Skeletal muscle cell (primary cell): ENCODE results near the gene QRICH1.
A peak's percentile ranks its signal among the peaks of the same experiment; 100 is the strongest.

Source experiments
- DNase-seq: peaks from one replicate; pipeline ENCODE4 v3.0.0-alpha.2; 2010; ENCODE audit warnings: low read depth
- H3K4me3 ChIP-seq: 2 replicates; pipeline ENCODE4 v1.5.1; 2011; ENCODE audit warnings: low read depth, mild to moderate bottlenecking, control low read depth, low read length, moderate library complexity

QRICH1 gene

DNA sequence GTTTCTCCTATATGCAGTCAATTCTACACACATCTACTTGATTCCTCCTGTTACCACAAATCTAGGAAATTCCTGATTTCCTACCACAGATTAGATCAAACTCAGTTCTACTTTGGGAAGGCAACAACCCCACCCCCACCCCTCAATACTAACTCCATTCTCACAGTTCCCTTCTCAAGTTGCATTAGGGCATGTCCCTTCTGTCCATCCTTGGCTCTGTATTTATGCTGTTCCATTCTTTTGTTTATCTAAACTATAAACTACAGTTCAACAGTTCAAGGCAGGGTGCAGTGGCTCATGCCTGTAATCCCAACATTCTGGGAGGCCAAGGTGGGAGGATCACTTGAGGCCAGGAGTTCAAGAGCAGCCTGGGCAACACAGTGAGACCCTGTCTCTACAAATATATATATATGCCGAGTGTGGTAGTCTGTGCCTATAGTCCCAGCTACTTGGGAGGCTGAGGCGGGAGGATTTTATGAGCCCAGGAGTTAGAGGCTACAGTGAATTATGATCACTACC lies 39.5 kb downstream of the QRICH1 start:
- DNase-seq = no peak

DNA sequence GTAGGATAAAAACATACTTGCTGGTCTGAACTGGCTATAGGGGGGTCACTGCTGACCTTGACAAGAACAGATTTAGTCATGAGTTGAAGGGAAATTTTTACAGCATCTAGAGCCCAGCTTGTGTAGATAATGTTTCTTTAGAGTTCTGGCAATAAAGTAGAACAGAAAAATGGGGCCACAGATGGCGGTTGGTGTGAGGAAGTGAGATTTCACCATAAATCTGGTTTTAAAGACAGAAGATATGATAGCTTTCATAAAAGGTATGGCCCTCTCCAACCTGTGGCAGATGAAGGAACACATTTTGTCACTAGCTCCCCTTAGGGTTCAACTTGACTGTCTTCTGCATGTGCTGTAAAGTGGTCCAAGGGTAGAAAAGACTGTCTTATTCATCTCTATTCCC lies 40.3 kb downstream of the QRICH1 start:
- no peak for DNase-seq
- no peak overlapping the region for H3K4me3 ChIP-seq

More for the DNA sequence above, 39.5 kb downstream of the QRICH1 start:
- H3K4me3 ChIP-seq = no peak overlapping the region

DNA sequence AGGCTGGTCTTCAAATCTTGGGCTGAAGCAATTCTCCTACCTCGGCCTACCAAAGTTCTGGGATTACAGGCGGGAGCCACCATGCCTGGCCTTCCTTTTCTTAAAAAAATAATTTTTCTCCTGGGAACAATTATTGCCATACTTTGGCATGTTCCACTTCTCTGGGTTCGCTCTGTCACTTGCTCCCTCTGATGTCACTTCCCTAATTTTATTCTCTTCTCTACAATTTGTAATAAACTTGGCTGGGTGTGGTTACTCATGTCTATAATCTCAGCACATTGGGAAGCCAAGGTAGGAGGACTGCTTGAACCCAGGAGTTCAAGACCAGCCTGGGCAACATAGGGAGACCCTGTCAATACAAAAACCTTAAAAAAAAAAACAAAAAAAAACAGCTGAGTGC lies 58.6 kb downstream of the QRICH1 start:
- no peak overlapping the region for H3K4me3 ChIP-seq
- no peak for DNase-seq

DNA sequence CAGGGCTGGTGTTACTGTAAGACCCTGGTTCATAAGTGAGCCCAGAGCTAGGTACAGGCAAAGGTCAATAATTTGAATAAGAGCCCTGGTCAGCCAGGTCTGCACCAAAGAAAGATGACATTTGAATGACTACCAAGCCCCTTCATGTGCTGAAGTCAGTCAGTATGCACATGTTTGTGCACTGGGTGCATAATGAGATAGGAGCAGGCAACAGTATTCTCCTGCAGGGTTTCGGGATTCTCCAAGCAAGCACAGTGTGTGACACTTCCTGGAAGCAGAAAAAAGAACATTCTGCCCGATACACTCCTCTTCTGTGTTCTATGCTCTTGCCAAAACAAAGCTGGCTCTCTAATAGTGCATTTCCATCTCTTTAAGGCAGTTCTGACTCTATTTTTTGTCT lies 59.2 kb downstream of the QRICH1 start:
- H3K4me3 ChIP-seq = no peak overlapping the region
- no peak for DNase-seq

DNA sequence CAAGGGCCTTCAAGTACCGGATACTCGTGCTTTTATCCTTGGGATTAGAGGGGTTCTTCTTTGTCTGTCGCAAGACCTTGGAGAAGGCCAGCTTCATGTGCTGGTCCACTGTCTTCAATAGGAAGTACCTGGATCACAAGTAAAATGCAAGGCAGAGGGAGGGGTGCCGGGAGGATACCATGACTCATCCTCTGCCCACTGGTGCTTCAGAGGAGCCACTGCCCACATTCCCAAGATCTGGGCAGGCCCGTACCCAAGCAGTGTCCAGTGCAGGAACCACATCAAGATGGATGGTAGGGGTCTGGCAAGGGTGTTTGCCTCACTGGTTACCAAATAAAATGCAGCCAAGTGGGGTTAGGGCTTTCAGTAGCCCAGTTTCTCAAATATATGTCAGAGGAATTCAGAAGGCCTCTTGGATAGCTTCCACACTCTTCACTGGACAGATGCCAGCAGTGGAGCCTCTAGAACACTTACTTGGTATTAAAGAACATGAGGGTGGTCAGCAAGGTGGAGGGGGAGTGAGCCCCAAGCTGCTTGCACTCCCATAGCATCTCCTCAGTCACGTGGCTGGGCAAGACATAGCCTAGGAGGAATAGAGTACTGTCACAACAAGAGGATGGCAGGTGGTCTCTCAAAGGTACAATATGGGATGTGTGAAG lies 61.1 kb downstream of the QRICH1 start:
- no peak overlapping the region for H3K4me3 ChIP-seq
- no peak for DNase-seq

DNA sequence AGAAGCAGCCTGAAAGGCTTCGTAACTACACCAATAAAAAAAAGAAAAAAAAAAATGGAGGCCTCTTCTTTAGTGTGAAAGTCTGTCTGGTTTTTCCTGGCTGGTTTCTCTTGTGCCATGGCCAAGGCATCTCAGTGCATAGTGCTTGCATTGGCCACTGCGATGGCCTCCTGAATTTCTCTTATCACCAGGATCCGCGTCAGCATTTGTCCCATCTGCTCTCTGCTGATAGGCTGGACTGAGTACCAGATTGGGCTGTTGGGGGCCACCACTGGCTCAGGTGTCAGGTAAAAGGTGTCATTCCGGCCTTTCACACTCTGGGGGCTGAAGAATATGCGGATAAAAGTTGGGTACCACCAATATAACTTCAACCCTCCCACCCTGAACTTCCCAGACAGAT lies 63.5 kb downstream of the QRICH1 start:
- H3K4me3 ChIP-seq = no peak overlapping the region
- DNase-seq = no peak

DNA sequence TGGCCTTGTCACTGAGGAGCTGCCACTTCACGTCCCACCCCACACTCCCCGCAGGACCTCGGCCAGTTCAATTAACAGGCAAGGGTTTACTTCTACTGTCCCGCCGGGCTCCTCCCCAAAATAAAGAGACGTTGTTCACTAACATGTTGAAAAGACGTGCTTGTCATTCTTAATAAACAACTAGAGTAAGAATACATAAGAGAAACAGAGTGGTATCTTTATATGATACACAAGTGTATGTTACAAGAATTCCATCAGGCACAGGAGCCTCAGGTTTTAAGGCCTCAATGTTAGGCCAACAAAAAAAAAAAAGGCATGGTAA lies 64.3 kb downstream of the QRICH1 start:
- no peak for DNase-seq
- H3K4me3 ChIP-seq = peak overlapping the region; percentile 99

DNA sequence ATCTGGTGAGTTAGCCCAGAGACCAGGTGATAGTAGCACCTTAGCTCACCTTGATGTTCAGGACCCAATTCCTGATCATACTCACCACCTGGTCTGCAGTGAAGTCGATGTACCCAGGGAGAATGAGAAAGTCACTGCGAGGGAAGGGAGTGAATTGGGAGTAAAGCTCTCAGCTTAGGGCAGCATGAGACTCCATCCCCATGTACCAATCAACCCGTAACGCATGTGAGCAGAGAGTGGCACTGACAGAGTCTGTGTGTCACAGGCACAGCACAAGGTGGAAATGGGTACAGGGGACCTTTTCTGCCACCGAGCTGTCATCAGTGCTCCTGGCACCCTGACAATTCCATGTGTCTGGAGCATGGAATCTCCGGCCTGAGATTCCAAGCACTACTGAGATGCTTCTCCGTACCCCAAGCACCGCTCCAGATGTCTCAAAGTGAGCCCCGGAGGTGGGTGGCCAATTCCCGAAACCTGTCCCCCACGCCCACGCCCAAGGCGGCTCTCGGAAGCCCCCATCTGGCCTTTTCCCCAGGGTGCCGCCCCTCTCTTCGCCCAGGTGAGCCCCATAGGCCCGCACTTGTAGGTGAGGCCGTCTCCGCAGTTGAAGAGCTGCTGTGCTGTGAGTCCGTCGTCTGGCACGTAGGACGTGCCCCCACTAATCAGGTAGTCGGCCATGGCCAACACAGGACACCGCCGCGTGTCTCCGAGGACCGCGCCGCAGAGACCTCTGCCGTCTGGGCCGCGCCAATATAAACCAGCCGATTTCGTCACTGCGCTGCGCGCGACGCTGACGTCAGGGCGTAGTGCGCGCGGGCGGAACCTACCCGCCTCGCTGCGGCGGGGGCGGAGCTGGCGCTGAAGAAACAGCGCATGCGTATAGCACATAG lies 65.0 kb downstream of the QRICH1 start, which contains the start of gene IMPDH2:
TSS of gene IMPDH2 (minus strand) at position 726 of the 890 bp plus-strand sequence. CDS start at position 678, 48 bp downstream.
- H3K4me3 ChIP-seq = peak within 1 kb of the TSS; percentile 99
- DNase-seq = peak; percentile 57

DNA sequence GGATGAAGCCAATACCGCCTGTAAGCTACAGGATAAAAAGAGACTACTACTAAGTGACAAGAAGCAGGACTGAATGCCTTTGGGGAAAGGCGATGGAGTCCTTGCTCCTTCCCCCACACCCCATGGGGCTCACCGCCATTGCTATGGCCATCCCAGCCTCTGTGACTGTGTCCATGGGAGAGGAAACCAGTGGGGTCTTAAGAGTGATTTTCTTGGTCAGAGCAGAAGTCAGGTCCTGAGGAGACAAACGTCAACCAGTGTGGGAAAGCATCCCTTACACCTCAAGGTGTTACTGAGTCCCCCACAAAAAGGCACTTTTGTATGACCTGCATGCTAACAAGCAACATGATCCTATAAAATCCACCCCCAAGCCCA lies 65.6 kb downstream of the QRICH1 start:
- no peak for DNase-seq
- peak overlapping the region; percentile 99 for H3K4me3 ChIP-seq

DNA sequence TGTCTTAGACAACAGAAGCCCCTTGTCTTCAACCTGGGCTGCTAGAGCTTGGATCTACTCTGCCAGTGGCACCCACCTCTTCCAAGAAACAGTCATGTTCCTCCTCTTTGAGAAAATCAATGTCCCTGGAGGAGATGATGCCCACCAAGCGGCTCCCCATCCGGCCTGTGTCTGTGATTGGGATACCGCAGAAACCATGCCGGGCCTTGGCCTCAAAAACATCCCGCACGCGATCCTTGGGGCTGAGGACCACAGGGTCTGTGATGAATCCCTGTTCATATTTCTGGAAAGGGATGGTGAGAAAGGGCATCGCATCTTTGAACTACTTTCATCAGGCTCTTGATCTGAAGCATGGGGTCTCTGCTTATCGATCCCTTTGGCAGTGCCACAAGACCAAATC lies 66.2 kb downstream of the QRICH1 start:
- no peak overlapping the region for H3K4me3 ChIP-seq
- no peak for DNase-seq

DNA sequence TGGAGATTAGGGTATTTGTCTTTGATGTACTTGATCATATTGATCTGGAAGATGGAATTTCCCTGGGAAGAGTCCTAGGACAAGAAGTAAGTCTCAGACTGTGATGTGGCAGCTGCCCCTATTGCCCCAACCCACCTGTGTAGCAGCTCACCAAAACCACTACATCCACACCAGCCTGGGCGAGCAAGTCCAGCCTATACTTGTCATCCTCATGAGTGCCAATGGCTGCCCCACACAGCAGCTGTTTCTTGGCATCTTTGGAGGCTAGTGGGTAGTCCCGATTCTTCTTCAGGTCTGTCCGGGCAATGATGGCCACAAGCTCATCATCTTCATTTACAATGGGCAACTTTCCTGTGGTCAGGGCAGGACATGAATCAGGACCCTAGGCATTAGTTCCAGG lies 67.3 kb downstream of the QRICH1 start:
- DNase-seq = no peak
- no peak overlapping the region for H3K4me3 ChIP-seq

DNA sequence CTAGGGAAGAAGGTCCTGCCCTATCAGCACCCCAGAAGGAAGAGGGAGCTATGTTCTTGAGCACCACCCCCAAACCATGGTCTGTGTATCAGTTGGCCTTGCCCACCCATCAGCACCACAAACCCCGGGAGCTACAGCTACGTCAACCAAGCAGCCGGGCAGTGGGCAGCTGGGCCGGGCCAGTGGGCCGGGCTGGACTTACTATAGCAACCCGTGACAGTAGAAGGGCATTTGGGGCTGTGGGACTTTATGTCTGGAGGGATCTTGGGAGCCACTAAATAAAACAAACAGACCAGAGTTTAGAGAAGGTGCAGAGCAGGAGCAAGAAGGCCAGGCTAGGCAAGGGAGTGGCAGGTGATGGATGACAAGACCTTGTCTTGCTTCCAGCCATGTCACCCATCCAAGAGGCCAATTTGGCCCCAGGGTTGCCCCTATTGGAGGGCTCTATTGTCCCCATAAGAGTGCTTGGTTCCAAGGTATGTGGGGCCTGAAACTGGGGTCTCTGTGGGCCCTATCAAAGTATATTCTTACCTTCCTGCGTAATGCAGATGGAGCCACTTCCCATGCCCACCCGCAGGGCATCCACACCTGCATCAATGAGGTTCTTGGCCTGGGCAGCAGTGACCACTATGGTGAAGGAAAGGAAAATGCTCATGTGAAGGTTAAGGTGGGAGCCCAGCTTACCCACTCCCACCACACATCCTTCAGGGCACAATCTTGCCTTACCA lies 67.9 kb downstream of the QRICH1 start:
- no peak overlapping the region for H3K4me3 ChIP-seq
- DNase-seq = no peak

DNA sequence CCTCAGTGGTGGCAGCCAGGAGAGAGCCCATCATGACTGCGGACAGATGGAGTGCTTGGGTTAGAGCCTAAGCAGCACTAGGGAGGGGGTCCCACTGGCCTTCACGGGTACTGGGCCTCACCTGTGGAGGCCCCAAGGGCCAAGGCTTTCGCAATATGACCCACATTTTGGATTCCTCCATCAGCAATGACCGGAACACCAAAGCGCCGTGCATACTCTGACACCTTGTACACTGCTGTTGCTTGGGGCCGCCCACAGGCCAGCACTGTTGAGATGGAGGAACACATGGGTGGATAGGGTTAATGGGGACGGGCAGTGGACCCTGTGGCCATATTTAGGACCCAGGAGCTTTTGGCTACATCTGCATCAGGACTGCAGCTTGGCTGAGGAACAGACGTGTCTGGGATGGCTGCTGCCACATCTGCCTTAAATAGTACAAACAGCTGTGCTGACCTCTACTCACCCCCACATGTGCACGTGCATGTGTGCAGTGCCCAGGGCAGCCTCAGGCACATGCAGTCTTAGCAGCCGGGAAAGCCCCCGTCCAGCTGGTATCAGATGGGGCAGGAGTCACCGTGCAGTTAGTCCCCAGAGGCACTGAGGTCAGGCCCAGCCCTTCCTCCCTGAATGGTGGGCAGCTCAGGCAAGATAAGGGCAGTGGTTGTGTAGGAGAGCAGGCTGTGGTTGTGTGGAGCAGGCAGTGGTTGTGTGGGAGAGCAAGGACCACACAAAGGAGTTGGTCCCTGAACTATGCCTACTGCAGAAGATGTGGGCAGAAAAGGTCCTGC lies 68.7 kb downstream of the QRICH1 start:
- H3K4me3 ChIP-seq = no peak overlapping the region
- DNase-seq = no peak

DNA sequence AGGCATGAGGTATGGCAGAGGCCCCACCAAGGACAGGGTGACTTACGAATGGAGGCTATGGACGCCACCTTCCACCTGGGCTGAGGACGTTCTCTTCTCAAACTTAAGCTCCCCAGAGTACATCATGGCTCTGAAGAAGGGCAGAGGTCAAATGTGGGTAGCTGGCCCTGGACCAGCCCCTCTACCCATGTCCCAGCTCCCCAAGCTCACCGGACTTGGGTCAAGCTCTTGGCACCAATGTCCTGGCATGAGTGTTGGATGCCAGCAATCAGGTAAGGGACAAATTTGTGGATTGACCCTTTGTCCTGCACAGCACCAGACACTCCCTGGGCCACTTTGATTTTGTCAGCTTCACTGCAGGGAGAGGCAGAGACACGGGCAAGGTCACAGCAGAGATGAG lies 69.4 kb downstream of the QRICH1 start:
- DNase-seq = no peak
- no peak overlapping the region for H3K4me3 ChIP-seq

DNA sequence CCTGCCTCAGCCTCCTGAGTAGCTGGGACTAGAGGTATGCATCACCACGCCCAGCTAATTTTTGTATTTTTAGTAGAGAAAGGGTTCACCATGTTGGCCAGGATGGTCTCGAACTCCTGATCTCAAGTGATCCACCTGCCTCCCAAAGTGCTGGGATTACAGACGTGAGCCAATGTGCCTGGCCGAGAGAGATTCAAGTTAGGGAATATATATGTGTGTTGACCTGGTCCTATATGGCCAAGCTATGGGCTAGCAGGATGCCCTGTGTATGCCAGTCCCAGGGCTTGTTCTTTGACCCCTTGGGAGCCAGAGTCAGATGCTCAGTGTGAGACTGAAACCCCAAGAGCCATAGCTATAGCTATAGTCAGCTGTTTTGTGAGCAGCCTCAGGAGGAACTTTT lies 70.1 kb downstream of the QRICH1 start:
- no peak for DNase-seq
- no peak overlapping the region for H3K4me3 ChIP-seq

DNA sequence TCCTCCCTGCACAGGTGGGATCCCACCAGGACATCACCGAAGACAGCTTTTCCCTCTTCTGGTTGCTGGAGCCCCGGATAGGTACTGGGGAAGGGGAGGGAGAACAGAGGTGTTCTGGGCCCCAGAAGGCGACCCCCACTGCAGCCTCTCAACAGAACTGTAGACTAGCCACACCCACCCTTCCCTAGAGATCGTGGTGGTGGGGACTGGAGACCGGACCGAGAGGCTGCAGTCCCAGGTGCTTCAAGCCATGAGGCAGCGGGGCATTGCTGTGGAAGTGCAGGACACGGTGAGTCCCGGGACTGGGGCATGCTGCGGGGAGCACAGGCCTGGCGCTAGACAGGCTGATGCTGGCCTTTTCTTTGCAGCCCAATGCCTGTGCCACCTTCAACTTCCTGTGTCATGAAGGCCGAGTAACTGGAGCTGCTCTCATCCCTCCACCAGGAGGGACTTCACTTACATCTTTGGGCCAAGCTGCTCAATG lies 71.1 kb downstream of the QRICH1 start:
- H3K4me3 ChIP-seq = peak overlapping the region; percentile 88
- DNase-seq = no peak

DNA sequence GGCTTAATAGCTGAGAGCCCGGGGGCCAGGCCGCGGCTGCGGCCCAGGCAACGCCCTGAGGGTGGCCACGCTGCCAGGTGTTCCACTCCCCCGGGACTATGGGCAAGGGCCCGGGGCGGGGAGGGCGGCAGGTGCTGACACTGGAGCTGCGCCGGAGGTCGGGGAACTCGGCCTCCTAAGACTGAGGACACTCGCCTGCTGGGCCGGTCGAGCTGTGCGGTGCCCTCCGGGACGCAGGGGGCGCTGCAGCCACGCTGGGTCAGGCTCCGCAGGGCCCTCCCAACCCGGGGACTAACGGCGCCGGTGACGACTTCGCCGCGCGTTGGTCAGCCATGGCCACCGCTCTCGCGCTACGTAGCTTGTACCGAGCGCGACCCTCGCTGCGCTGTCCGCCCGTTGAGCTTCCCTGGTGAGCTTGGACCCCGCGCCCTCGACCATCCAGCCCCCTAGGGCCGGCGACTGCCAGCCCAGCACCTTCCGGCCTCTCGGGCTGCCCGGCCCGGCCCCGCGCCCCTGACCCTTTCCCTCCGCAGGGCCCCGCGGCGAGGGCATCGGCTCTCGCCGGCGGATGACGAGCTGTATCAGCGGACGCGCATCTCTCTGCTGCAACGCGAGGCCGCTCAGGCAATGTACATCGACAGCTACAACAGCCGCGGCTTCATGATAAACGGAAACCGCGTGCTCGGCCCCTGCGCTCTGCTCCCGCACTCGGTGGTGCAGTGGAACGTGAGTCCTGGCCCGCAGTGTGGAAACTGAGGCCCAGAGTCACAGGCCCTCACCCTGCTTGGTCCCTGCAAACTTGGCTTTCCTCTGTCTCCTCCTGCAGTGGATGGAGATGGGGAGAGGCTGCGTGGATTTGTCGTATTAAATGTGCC lies 71.8 kb downstream of the QRICH1 start, which contains the start of gene NDUFAF3:
TSS of gene NDUFAF3 (plus strand) at position 309 of the 875 bp plus-strand sequence. CDS start at position 333, 24 bp downstream.
- DNase-seq = peak; percentile 80
- peak within 1 kb of the TSS; percentile 88 for H3K4me3 ChIP-seq

DNA sequence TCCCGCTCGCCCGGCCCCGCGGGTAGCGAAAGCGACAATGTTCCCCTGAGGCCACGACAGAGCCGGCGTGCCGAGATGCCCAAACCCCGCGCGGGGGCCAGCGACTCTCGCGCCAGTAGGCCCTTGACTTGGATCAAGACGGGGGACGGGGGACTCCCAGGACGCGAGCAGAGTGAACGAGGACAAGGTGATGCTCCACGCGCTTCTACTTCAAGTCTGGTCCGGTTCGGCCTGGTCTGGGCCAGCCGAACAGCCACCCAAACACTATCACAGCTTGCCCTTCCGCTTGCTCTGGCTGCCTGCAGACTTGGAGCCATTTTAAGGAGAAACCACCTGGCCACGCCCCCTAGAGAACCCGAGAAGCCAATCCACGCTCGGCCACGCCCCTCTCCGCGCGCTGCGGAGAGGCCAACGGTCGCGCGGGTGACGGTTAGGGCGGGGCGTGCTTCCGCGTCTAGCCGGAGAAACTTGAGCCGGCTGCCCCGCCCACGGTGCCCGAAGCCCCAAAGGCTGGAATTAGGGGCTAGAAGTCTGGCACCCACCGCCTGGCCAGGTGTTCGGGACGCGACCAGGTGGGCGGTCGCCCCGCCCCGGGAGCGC lies 72.6 kb downstream of the QRICH1 start:
- peak; percentile 83 for DNase-seq
- H3K4me3 ChIP-seq = peak overlapping the region; percentile 88
